HFFc6 (cell line): ENCODE measurements around the gene HMOX2. TPM values are rescaled to one million over a fixed set of nuclear protein-coding genes. Genes with fewer than 3 reads are reported as not detected.
A peak's percentile ranks its signal among the peaks of the same experiment; 100 is the strongest.

ENCODE experiments used
- DNase-seq: peaks from one replicate; pipeline ENCODE4 v3.0.0-alpha.2; 2018
- H3K27ac Mint-ChIP-seq: 2 replicates; pipeline ENCODE4 v1.8.0; 2020; ENCODE audit warnings: mild to moderate bottlenecking, mixed read lengths
- H3K27me3 Mint-ChIP-seq: 2 replicates; pipeline ENCODE4 v1.8.0; 2021; ENCODE audit warnings: mild to moderate bottlenecking, moderate library complexity, mixed read lengths; ENCODE audit not compliant: insufficient read depth
- H3K36me3 Mint-ChIP-seq: 2 replicates; pipeline ENCODE4 v1.8.0; 2021; ENCODE audit warnings: low read depth, mixed read lengths
- H3K4me1 Mint-ChIP-seq: 2 replicates; pipeline ENCODE4 v1.8.0; 2020; ENCODE audit warnings: low read depth, mixed read lengths
- H3K4me3 Mint-ChIP-seq: 2 replicates; pipeline ENCODE4 v1.8.0; 2020; ENCODE audit warnings: mild to moderate bottlenecking, moderate library complexity, mixed read lengths
- H3K9me3 Mint-ChIP-seq: 2 replicates; pipeline ENCODE4 v1.8.0; 2020; ENCODE audit warnings: mild to moderate bottlenecking, mixed read lengths
- CTCF ChIP-seq: fragments of 200-600 bp; sonication (generic); IDR thresholded peaks from 2 replicates; pipeline ENCODE4 v1.5.0; 2021; ENCODE audit warnings: antibody characterized with exemption, mild to moderate bottlenecking
- total RNA-seq, 6 experiments: library from RNA; stranded (reverse); fragmentation: NEBNext Ultra II Directional; extraction: Animal tissue kit (Norgen Biotek cat#: 25700); gene quantifications; 2 replicates in 1 of 6; 3 replicates in 5 of 6; pipeline ENCODE4 v1.2.3, GENCODE V29; 2021

The HMOX2 gene
- total RNA-seq, 6 experiments from 2014 or later = 45.2 to 60.5 (median 54.9) TPM

- Mint-ChIP-seq H3K27ac (no peak overlapping the region), H3K4me1 (0 out of 2 replicates have a peak, but pooled peaks cover 4% of the 10 kb centered on the region), H3K4me3 (no peak overlapping the region), H3K36me3 (peaks cover 12% of the 10 kb centered on the region), H3K9me3 (no peaks in the 10 kb centered on the region), H3K27me3 (no peaks in the 10 kb centered on the region)
- TF ChIP-seq CTCF = no peak
- DNase-seq = no peak
These were observed 33.2 kb downstream of the HMOX2 start for GRCh38 chr16:4509420-4509819.

- no peaks in the 10 kb centered on the region for H3K27me3 Mint-ChIP-seq
- H3K4me3 Mint-ChIP-seq = no peak overlapping the region
- no peak for TF ChIP-seq CTCF
- H3K27ac Mint-ChIP-seq = no peak overlapping the region
- peaks cover 12% of the 10 kb centered on the region for H3K36me3 Mint-ChIP-seq
- H3K9me3 Mint-ChIP-seq = no peaks in the 10 kb centered on the region
- H3K4me1 Mint-ChIP-seq = 0 out of 2 replicates have a peak, but pooled peaks cover 1% of the 10 kb centered on the region
- DNase-seq = no peak
These were observed 33.9 kb downstream of the HMOX2 start for GRCh38 chr16:4510131-4510530.

- Mint-ChIP-seq H3K4me3 (no peak overlapping the region; the same call in 1 of the 2 replicates), H3K9me3 (no peaks in the 10 kb centered on the region), H3K27me3 (no peaks in the 10 kb centered on the region), H3K36me3 (peaks cover 12% of the 10 kb centered on the region), H3K4me1 (no peaks in the 10 kb centered on the region), H3K27ac (no peak overlapping the region)
- no peak for TF ChIP-seq CTCF
- no peak for DNase-seq
These were observed 34.7 kb downstream of the HMOX2 start for GRCh38 chr16:4510747-4511426.

- Mint-ChIP-seq H3K9me3 (no peaks in the 10 kb centered on the region), H3K27ac (no peak overlapping the region), H3K36me3 (peaks cover 12% of the 10 kb centered on the region), H3K4me3 (no peak overlapping the region), H3K4me1 (no peaks in the 10 kb centered on the region), H3K27me3 (no peaks in the 10 kb centered on the region)
- peak; percentile 13 for DNase-seq
- peak; percentile 74 for TF ChIP-seq CTCF
These were observed 35.4 kb downstream of the HMOX2 start for GRCh38 chr16:4511441-4512082.

- no peak for DNase-seq
- no peak overlapping the region for H3K4me3 Mint-ChIP-seq
- no peaks in the 10 kb centered on the region for H3K27me3 Mint-ChIP-seq
- H3K9me3 Mint-ChIP-seq = no peaks in the 10 kb centered on the region
- peaks cover 11% of the 10 kb centered on the region for H3K36me3 Mint-ChIP-seq
- H3K4me1 Mint-ChIP-seq = no peaks in the 10 kb centered on the region
- no peak for TF ChIP-seq CTCF
- H3K27ac Mint-ChIP-seq = no peak overlapping the region
These were observed 36.3 kb downstream of the HMOX2 start for GRCh38 chr16:4512473-4512872.
